HG03460 (cell line): ENCODE results near the gene CMTM2.
"Not testable (repeated sequence)": the region's sequence is repeated elsewhere in the genome, so short reads cannot be mapped to it uniquely, and the experiment has no call there.

Experiments
- ATAC-seq: cut with Tn5 transposase; IDR thresholded peaks from one replicate; pipeline ENCODE4 v1.9.1; 2021; ENCODE audit not compliant: unreplicated experiment

Gene CMTM2

GRCh38 chr16:66552286-66553177 lies 26.7 kb upstream of the CMTM2 start, which contains the start of gene CKLF:
CKLF (plus strand) TSS chr16:66552576; CDS start chr16:66552716, 140 bp downstream.
- ATAC-seq = peak; percentile 66

DNA sequence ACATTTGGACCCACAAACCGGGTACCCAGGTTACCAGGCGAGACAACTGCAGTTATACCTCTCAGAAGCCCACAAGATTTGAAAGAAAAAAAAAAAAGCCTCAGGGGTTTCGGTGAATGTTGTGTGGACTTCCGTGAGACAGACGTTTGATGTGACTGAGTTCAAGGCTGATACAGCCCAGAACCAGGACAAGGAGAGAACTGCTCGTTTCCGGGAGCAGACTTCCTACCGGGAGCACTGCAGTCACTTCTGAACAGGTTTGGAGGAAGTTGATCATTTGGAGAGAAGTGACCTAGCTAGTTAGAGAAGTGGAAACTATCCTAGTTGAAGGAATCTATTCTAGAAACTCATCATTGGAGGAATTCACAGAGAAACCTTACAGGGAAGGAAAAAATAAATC lies 26.0 kb upstream of the CMTM2 start:
- no peak for ATAC-seq

DNA sequence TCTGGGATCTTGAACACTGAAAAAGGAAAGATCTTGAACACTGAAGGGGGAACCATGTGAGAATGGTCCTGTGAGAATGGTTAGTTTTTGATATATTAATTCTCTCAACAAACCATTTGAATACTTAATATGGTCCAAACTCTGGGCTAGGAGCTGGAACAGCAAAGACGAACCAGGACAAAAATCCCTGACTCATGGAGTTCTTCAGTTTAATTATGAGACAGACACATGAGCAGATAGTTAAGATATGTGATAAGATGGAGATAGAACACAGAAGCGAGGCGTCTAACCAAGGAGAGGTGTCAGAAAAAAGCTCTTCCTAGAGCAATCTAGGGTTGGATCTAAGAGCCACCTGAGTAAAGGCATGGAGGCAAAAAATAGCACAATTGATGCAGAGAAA lies 25.2 kb upstream of the CMTM2 start:
- ATAC-seq = no peak

GRCh38 chr16:66554495-66554894 lies 24.8 kb upstream of the CMTM2 start:
- ATAC-seq = no peak

GRCh38 chr16:66560107-66560506 lies 19.2 kb upstream of the CMTM2 start:
- no peak for ATAC-seq

DNA sequence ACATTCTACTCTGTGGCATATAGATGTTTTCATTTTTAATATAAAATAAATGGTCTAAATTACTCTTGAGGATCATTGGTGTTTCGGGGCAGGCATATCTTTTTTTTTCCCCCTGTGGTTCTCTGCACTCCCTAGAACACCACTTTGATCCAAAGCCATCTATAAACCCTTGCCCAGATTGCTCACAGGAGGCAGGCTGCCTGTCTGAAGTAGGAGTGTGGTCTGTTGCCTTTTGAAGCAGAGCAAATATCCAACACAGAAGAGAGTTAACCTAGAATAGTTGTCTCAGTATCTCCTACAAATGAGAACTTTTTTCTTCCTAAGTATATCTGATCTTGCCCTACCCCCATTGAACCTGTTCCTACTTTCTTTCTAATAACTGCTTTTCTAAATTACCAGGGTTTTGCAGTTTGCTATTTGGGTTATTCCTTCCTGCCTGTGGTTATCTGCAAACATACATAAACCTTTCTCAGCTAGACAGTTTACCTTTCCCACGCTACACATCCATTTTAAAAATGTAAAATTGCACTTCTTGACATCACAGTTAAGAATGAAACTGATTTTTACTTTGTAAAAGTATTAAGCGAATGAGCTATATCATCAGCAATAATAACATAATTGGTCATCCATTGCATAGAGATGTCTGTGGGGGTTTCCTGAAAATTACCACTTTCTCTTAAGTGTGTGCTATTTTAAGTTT lies 17.7 kb upstream of the CMTM2 start:
- ATAC-seq = no peak

- no peak for ATAC-seq
Observed at GRCh38 chr16:66562409-66562808, 16.9 kb upstream of the CMTM2 start.

- no peak for ATAC-seq
Observed at GRCh38 chr16:66562986-66563385, 16.3 kb upstream of the CMTM2 start.

- no peak for ATAC-seq
Observed at GRCh38 chr16:66563574-66564334, 15.5 kb upstream of the CMTM2 start.

GRCh38 chr16:66566051-66566901 lies 13.0 kb upstream of the CMTM2 start, which contains the start of gene CMTM1:
CMTM1 (plus strand) TSS chr16:66566439; CDS start chr16:66566514, 75 bp downstream.
- ATAC-seq = no peak

- not testable (repeated sequence) for ATAC-seq
Observed at GRCh38 chr16:66567270-66567669, 12.0 kb upstream of the CMTM2 start.

DNA sequence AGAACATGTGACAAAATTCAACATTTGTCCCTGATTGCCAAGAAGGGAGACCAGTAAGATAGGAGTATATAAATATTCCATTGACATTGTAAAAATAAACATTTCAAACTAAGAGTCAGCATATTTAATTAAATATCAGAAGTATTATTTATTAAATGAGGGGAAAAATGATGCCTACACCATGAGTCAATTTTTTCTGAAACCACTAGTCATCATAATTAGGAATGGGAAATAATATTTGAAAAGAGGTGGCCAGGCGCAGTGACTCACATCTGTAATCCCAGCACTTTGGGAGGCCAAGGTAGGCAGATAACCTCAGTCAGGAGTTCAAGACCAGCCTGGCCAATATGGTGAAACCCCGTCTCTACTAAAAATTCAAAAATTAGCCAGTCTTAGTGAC lies 10.9 kb upstream of the CMTM2 start:
- no peak for ATAC-seq

- no peak for ATAC-seq
Observed at GRCh38 chr16:66569131-66569530, 10.1 kb upstream of the CMTM2 start.

DNA sequence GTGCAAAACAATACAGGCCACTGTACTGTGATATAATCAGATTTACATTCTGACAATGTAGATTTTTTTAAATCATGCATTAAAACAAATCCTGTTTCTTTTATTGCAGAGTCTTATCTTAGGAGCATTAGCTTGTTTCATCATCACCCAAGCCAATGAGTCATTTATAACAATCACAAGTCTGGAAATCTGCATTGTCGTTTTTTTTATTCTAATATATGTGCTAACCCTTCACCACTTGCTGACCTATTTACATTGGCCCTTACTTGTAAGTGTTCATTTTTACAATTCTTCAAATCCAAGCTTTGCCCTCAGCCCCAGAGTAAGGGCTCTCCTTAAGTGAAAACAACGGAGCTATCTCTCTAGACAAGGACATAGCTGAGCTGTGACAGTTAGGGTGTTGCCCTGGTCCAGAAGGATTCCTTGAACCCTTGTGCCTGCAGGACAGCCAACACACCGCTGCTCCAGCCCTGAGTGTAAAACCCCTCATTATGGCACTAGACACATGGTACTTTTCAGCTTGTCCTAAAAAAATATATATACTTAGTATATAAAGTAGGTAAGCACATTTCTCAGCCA lies 9.3 kb upstream of the CMTM2 start:
- ATAC-seq = no peak

DNA sequence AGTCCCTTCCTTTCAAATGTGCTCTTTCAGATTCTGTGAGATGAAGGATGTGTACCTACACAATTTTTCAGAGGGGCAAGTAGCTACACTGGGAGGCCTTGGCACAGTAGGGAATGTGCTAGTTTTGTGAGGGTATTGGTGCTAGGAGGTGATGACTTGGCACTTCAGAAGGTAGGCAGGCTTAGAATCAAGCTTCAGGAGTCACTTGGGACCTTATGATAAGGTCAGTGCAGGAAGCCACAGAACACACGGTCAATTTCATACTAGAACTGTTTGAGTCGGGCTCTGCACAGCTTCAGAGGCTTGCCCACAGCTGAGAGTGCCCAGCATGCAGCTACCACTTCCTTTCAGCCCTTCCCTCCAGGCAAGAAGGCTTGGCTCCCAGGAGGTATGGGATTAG lies 6.9 kb upstream of the CMTM2 start:
- ATAC-seq = no peak

DNA sequence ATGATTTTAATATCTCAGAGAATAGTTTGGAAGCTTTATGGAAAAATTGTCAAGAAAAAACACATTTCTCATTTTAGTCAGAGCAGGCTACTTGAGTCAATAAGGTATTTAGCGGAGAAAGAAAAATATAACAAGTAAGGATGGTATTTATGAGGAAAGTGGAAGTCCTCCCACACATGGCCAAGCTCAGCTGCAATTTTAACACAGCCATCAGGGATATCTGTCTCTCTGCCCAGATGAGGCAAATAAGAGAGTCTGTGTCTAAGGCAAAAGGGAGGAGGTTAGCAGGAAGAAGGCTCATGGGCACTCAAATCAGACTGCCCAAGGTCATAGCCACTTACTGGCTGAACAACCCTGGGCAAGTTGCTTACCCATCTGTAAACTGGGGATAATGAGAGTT lies 5.2 kb upstream of the CMTM2 start:
- no peak for ATAC-seq

DNA sequence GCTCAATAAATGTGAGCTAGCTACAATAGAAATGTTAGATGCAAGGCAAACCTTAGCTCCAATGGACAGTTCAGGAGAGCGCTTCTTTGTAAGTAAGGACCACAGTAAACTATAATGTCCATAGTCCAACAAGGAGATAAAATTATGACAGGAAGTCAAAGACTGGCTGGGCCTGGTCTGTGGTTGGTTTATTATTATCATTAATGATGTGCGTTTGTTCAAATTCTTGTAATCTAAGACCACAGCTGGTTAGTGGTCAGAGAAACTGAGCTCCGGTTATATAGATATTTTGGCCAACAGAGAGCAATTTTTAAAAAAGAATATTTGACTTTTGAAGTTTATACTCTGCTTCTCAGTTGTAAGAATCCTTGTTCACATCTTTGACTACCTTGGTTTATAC lies 4.7 kb upstream of the CMTM2 start:
- no peak for ATAC-seq

- ATAC-seq = no peak
Observed at GRCh38 chr16:66575060-66575459, 4.2 kb upstream of the CMTM2 start.

DNA sequence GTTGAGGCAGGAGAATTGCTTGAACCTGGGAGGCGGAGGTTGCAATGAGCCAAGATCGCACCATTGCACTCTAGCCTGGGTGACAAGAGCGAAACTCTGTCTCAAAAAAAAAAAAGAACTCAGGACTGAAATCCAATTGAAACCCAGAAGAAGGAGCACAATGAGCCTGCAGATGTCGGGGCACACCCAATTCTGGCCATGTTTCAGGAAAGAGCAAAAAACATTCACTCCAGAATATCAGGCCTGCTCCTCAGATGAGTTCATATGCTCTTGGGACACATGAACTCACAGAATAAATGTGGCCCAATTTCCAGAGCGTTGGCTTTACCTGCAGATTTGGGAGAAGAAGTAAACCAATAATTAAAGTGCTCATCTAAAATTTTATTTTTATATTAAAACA lies 3.0 kb upstream of the CMTM2 start:
- ATAC-seq = no peak

DNA sequence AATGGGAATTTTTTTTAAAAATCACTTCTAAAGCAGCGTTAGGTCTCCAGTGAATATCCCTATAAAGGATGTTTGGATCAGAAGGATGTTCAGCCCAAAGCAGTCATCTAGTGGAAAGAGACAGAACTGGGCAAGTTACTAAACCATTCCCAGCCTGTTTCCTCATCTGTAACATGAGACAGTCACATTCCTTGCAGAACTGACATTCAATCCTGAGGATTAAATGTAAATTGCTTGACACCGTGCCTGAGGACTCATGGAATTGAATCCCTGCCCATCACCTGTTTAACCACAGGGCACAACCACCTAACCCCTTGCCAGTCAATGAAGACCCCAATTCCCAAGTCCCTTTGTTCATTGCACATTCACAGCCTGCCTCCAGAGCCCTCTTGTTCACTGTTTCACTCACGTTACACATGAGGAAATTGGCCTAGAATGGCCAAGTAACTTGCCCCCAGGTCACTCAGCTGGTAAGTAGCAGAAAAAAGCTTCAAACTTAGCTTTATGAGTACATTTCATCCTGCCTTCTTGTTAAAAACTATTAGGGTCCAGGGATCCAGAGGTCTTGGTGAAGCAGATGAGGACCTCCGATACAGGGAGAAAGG lies 1.4 kb downstream of the CMTM2 start:
- ATAC-seq = no peak
